H9 (cell line): Measurements from ENCODE around the gene CCPG1. TPM values are rescaled to one million over a fixed set of nuclear protein-coding genes. Genes with fewer than 3 reads are reported as not detected.

ENCODE experiments used
- DNase-seq: peaks from one replicate; pipeline ENCODE4 v3.0.0-alpha.2; 2017
- H2AFZ ChIP-seq: one replicate; pipeline ENCODE4 v1.6.1; 2013; ENCODE audit warnings: mild to moderate bottlenecking, low read length, control low read depth, moderate library complexity
- H2AK5ac ChIP-seq: 2 replicates; pipeline ENCODE4 v1.6.1; 2013; ENCODE audit warnings: low read length, control low read depth, mixed read lengths; ENCODE audit not compliant: insufficient read length
- H2BK120ac ChIP-seq: one replicate; pipeline ENCODE4 v1.6.1; 2013; ENCODE audit warnings: low read depth, mild to moderate bottlenecking, low read length, control low read depth, inconsistent platforms; ENCODE audit not compliant: poor library complexity, severe bottlenecking
- H2BK12ac ChIP-seq: 2 replicates; pipeline ENCODE4 v1.6.1; 2013; ENCODE audit warnings: low read length, control low read depth, mixed read lengths, low read depth; ENCODE audit not compliant: insufficient read length
- H2BK15ac ChIP-seq: 2 replicates; pipeline ENCODE4 v1.6.1; 2013; ENCODE audit warnings: low read depth, low read length, control low read depth
- H2BK20ac ChIP-seq: one replicate; pipeline ENCODE4 v1.6.1; 2013; ENCODE audit warnings: low read depth, mild to moderate bottlenecking, low read length, control low read depth, inconsistent platforms; ENCODE audit not compliant: poor library complexity, severe bottlenecking
- H2BK5ac ChIP-seq: 2 replicates; pipeline ENCODE4 v1.6.1; 2013; ENCODE audit warnings: low read length, control low read depth, mixed read lengths; ENCODE audit not compliant: insufficient read length
- H3K14ac ChIP-seq: 2 replicates; pipeline ENCODE4 v1.6.1; 2013; ENCODE audit warnings: low read length, control low read depth; ENCODE audit not compliant: insufficient read depth
- H3K18ac ChIP-seq: 2 replicates; pipeline ENCODE4 v1.6.1; 2013; ENCODE audit warnings: low read depth, mild to moderate bottlenecking, mixed read lengths, low read length, control low read depth; ENCODE audit not compliant: insufficient read length
- H3K23ac ChIP-seq: 2 replicates; pipeline ENCODE4 v1.6.1; 2013; ENCODE audit warnings: low read length, control low read depth, mixed read lengths, low read depth; ENCODE audit not compliant: insufficient read length
- H3K23me2 ChIP-seq: 2 replicates; pipeline ENCODE4 v1.6.1; 2013; ENCODE audit warnings: low read depth, mild to moderate bottlenecking, mixed read lengths, low read length, control low read depth; ENCODE audit not compliant: insufficient read length, poor library complexity, severe bottlenecking
- H3K27ac ChIP-seq: 2 replicates; pipeline ENCODE4 v1.5.1; 2013; ENCODE audit warnings: low read length, control low read depth, mixed read lengths, low read depth; ENCODE audit not compliant: insufficient read length
- H3K27me3 ChIP-seq: 2 replicates; pipeline ENCODE4 v1.6.1; 2013; ENCODE audit warnings: low read length, control low read depth, inconsistent platforms; ENCODE audit not compliant: insufficient read depth
- H3K4ac ChIP-seq: 2 replicates; pipeline ENCODE4 v1.6.1; 2013; ENCODE audit warnings: low read depth, mild to moderate bottlenecking, control low read depth, inconsistent platforms, low read length, moderate library complexity
- H3K4me1 ChIP-seq: 2 replicates; pipeline ENCODE4 v1.6.1; 2013; ENCODE audit warnings: low read length, control low read depth, inconsistent platforms; ENCODE audit not compliant: insufficient read depth
- H3K4me2 ChIP-seq: 2 replicates; pipeline ENCODE4 v1.6.1; 2013; ENCODE audit warnings: low read length, control low read depth, mixed read lengths; ENCODE audit not compliant: insufficient read length, insufficient read depth
- H3K56ac ChIP-seq: 2 replicates; pipeline ENCODE4 v1.6.1; 2013; ENCODE audit warnings: low read depth, mild to moderate bottlenecking, mixed read lengths, low read length, control low read depth; ENCODE audit not compliant: insufficient read length
- H3K79me1 ChIP-seq: 2 replicates; pipeline ENCODE4 v1.6.1; 2013; ENCODE audit warnings: low read depth, mild to moderate bottlenecking, moderate library complexity, low read length, control low read depth, inconsistent platforms; ENCODE audit not compliant: insufficient read depth, poor library complexity, severe bottlenecking
- H3K79me2 ChIP-seq: 2 replicates; pipeline ENCODE4 v1.6.1; 2013; ENCODE audit warnings: low read length, control low read depth, inconsistent platforms; ENCODE audit not compliant: insufficient read depth
- H3K9ac ChIP-seq: 2 replicates; pipeline ENCODE4 v1.6.1; 2013; ENCODE audit warnings: low read length, control low read depth, mixed read lengths; ENCODE audit not compliant: insufficient read length; ENCODE audit errors: extremely low read depth
- H3K9me3 ChIP-seq: one replicate; pipeline ENCODE4 v1.6.1; 2013; ENCODE audit warnings: low read depth, low read length, inconsistent platforms; ENCODE audit not compliant: control insufficient read depth
- H3T11ph ChIP-seq: one replicate; pipeline ENCODE4 v1.6.1; 2013; ENCODE audit warnings: mild to moderate bottlenecking, low read length, control low read depth, inconsistent platforms
- H4K20me1 ChIP-seq: one replicate; pipeline ENCODE4 v1.6.1; 2013; ENCODE audit not compliant: control insufficient read depth, insufficient read length, insufficient read depth
- H4K5ac ChIP-seq: 2 replicates; pipeline ENCODE4 v1.6.1; 2013; ENCODE audit warnings: low read depth, mild to moderate bottlenecking, mixed read lengths, low read length, control low read depth; ENCODE audit not compliant: insufficient read length
- H4K8ac ChIP-seq: replicated peaks from 2 replicates; pipeline ENCODE4 v1.6.1; 2013; ENCODE audit warnings: low read length, control low read depth, mixed read lengths, low read depth; ENCODE audit not compliant: insufficient read length
- H4K91ac ChIP-seq: 2 replicates; pipeline ENCODE4 v1.6.1; 2013; ENCODE audit warnings: low read depth, mild to moderate bottlenecking, moderate library complexity, mixed read lengths, low read length, control low read depth; ENCODE audit not compliant: insufficient read length
- H3K27ac Mint-ChIP-seq, 3 experiments: 2 replicates in 2 of 3; 3 replicates in 1 of 3; pipeline ENCODE4 v1.8.0; 2020 to 2021; ENCODE audit warnings: mixed read lengths in 3 of 3, mild to moderate bottlenecking in 1 of 3, moderate library complexity in 1 of 3
- H3K27me3 Mint-ChIP-seq: 2 replicates; pipeline ENCODE4 v1.8.0; 2021; ENCODE audit warnings: low read depth, mild to moderate bottlenecking, moderate library complexity, mixed read lengths
- H3K36me3 Mint-ChIP-seq, 3 experiments: 2 replicates in 2 of 3; 3 replicates in 1 of 3; pipeline ENCODE4 v1.8.0; 2020 to 2021; ENCODE audit warnings: low read depth in 3 of 3, mixed read lengths in 3 of 3; ENCODE audit not compliant: insufficient read depth in 1 of 3
- H3K4me1 Mint-ChIP-seq, 2 experiments: 2 replicates each; pipeline ENCODE4 v1.8.0; 2020; ENCODE audit warnings: mixed read lengths in 2 of 2
- H3K4me3 Mint-ChIP-seq, 2 experiments: 2 replicates in 1 of 2; 3 replicates in 1 of 2; pipeline ENCODE4 v1.8.0; 2020 to 2021; ENCODE audit warnings: mild to moderate bottlenecking in 2 of 2, mixed read lengths in 2 of 2, moderate library complexity in 1 of 2
- H3K9me3 Mint-ChIP-seq, 2 experiments: 2 replicates in 1 of 2; 3 replicates in 1 of 2; pipeline ENCODE4 v1.8.0; 2020; ENCODE audit warnings: mild to moderate bottlenecking in 2 of 2, mixed read lengths in 2 of 2, moderate library complexity in 1 of 2
- WGBS: extraction: QIAGEN DNeasy Blood & Tissue Kit; methylation state at CpG from one replicate; pipeline ENCODE4 v1.1.7; 2013; ENCODE audit warnings: missing lambda C conversion rate, low lambda C conversion rate, mixed read lengths; ENCODE audit not compliant: insufficient read length; ENCODE audit errors: extremely low coverage; 5-methylcytosine and 5-hydroxymethylcytosine counted together
- total RNA-seq: library from RNA; stranded (reverse); gene quantifications from 2 replicates; pipeline ENCODE4 v1.2.1, GENCODE V29; 2021
- TF ChIP-seq, protein P1 (sequence below): fragments of 200-600 bp; sonication (generic); conservative IDR thresholded peaks from 3 replicates; pipeline ENCODE4 v1.8.0; 2021; ENCODE audit warnings: antibody characterized with exemption, mild to moderate bottlenecking

The CCPG1 gene
- total RNA-seq, 1 experiment from 2014 or later: 9.0 TPM

DNA sequence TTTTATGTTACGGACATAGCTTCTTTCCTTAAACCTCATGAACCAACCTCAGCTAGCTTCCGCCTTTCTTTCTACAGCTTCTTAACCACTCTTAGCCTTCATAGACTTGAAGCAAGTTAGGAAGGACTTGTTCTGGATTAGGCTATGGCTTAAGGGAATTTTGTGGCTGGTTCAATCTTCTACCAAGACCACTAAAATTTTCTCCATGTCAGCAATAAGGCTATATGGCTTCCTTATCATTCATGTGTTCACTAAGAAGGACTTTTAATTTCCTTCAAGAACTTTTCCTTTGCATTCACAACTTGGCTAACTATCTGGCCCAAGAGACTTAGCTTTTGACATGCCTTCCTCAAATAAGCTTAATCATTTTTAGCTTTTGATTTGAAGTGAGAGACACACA, 24.5 kb downstream of the CCPG1 start:
- peaks cover 0 to 2% of the 10 kb centered on the region in 2 experiments; a peak in 1 of 5 replicates for H3K9me3 Mint-ChIP-seq

More for the DNA sequence above, 24.5 kb downstream of the CCPG1 start:
- no peak overlapping the region for H3K9ac ChIP-seq
- H3K4me2 ChIP-seq: no peak overlapping the region
- Mint-ChIP-seq H3K27me3 (no peaks in the 10 kb centered on the region), H3K36me3 (no peaks in the 10 kb centered on the region; a peak in 3 of 7 replicates), H3K4me3 (no peak overlapping the region), H3K4me1 (no peaks in the 10 kb centered on the region), H3K27ac (no peak overlapping the region)
- WGBS: no CpG with 5 or more reads among the region's 2 CpGs
- H4K5ac ChIP-seq: no peak overlapping the region
- H3K56ac ChIP-seq: no peak overlapping the region
- H2BK120ac ChIP-seq: no peak overlapping the region
- no peak overlapping the region for H2BK5ac ChIP-seq
- no peak overlapping the region for H2AK5ac ChIP-seq
- H4K20me1 ChIP-seq: no peaks in the 10 kb centered on the region
- TF ChIP-seq, protein P1, sequence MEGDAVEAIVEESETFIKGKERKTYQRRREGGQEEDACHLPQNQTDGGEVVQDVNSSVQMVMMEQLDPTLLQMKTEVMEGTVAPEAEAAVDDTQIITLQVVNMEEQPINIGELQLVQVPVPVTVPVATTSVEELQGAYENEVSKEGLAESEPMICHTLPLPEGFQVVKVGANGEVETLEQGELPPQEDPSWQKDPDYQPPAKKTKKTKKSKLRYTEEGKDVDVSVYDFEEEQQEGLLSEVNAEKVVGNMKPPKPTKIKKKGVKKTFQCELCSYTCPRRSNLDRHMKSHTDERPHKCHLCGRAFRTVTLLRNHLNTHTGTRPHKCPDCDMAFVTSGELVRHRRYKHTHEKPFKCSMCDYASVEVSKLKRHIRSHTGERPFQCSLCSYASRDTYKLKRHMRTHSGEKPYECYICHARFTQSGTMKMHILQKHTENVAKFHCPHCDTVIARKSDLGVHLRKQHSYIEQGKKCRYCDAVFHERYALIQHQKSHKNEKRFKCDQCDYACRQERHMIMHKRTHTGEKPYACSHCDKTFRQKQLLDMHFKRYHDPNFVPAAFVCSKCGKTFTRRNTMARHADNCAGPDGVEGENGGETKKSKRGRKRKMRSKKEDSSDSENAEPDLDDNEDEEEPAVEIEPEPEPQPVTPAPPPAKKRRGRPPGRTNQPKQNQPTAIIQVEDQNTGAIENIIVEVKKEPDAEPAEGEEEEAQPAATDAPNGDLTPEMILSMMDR: no peak
- H3K27ac ChIP-seq: no peak overlapping the region
- no peak overlapping the region for H2BK12ac ChIP-seq
- no peak overlapping the region for H3K18ac ChIP-seq
- no peak for DNase-seq
- no peak overlapping the region for H3K23ac ChIP-seq
- no peaks in the 10 kb centered on the region for H3K79me1 ChIP-seq
- H4K91ac ChIP-seq: no peak overlapping the region
- no peak overlapping the region for H4K8ac ChIP-seq
- H3K27me3 ChIP-seq: no peaks in the 10 kb centered on the region
- H2AFZ ChIP-seq: no peak overlapping the region
- H3K14ac ChIP-seq: no peak overlapping the region
- H3T11ph ChIP-seq: no peak overlapping the region
- H3K4me1 ChIP-seq: no peaks in the 10 kb centered on the region
- no peaks in the 10 kb centered on the region for H3K9me3 ChIP-seq
- H3K23me2 ChIP-seq: no peaks in the 10 kb centered on the region
- H2BK15ac ChIP-seq: no peak overlapping the region
- H2BK20ac ChIP-seq: no peak overlapping the region
- H3K4ac ChIP-seq: no peak overlapping the region
- no peaks in the 10 kb centered on the region for H3K79me2 ChIP-seq
